ENCODE results near the gene KIF18B.

KIF18B gene

GRCh38 chr17:44916781-44917241 is 30.8 kb downstream of the KIF18B start:
- peak; percentile 8 for TF ChIP-seq CTCF (IDR thresholded peaks at IDR 0.05; ENCODE audit: insufficient read depth, missing control alignments)
- no peak for FAIRE-seq
- DNase-seq (ENCODE audit: insufficient read length, low spot score) = no peak

DNA sequence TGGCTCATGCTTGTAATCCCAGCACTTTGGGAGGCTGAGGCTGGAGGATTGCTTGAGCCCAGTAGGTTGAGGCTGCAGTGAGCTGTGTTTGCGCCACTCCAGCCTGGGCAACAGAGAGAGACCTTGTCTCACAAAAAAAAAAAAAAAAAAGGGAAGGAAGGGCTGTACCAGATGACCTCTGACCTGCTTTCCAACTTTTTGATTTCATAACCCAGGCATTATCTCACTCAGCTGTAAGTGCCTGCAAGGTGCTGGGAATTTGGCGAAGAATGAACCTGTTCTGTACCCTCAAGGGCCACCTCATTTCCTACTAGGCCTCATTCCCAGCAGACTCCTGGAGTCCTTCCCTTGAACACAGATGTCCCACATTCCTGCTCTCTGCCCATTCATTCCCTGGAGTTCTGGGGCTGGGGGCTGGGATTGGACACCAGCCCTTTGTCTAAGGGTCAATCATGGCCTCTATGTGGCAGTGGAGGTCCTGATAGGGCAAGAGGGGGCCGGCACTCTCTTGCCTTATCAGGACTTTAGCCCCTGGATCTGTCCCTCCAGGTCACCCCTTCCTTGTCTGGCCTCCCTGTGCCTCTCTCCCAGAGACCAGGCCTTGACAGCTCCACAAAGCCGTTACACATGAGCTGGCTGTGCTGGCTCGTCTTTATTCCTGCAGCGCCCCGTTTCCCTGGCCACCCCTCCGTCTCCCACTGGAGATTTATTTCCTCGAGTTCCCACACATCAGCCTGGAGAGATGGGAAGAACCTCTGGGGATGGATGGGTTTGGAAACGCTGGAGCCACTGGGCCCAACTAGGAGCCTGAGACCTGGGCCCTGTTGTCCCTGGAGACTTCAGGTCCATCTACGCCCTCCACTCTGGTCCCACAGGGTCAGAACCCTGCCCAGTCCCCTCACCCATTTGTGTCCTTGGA is 31.5 kb downstream of the KIF18B start:
- no peak for FAIRE-seq
- no peak for DNase-seq (ENCODE audit: insufficient read length, low spot score)
- no peak for TF ChIP-seq CTCF (IDR thresholded peaks at IDR 0.05; ENCODE audit: insufficient read depth, missing control alignments)

DNA sequence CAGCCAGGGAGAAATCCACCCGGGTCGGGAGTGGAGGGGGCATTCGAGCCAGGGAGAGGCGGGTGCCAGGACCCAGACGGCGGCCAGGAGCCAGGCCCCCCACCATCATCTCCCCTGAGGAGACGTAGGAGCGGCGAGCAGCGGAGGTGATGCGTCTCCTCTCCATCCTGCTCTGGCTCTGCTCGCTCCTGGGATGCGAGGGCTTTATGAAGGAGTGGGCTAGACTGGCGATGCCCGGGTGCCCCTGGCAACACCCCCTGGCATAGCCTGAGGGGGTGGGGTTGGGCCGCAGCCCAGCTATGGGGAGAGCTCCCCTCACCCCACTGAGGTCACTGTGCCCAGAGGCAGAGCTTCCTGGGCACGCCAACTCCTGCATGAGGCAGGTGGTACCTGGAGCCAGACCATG is 32.2 kb downstream of the KIF18B start, which contains the start of gene GFAP:
Gene GFAP, minus strand, starts transcription at position 180 of the 406 bp plus-strand sequence. Its CDS starts 14 bp downstream, at position 166.
- FAIRE-seq = no peak
- DNase-seq (ENCODE audit: insufficient read length, low spot score) = no peak
- TF ChIP-seq CTCF (IDR thresholded peaks at IDR 0.05; ENCODE audit: insufficient read depth, missing control alignments) = no peak

DNA sequence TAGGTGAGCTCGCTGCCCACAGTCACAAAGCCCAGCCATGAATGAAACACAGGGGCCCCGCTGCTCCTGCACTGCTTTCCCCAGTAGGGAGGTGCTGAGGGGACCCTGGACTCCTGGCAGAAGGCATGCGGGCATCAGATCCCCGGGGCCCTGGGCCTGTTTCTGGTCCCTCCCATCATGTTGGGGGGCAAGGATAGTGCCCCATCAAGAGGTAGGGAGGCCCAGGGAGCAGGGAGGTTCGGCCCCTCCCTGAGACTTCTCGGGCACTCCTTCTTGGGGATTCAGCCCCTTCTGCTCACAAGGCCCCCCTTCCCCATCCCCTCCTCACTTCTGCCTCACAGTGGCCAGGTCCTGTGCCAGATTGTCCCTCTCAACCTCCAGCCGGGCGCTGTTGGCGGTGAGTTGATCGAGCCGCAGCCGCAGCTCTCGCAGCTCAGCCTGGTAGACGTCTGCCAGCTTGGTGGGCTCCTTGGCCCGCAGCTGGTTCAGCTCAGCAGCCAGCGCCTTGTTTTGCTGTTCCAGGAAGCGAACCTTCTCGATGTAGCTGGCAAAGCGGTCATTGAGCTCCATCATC is 32.8 kb downstream of the KIF18B start:
- no peak for TF ChIP-seq CTCF (IDR thresholded peaks at IDR 0.05; ENCODE audit: insufficient read depth, missing control alignments)
- no peak for FAIRE-seq
- DNase-seq (ENCODE audit: insufficient read length, low spot score) = no peak

DNA sequence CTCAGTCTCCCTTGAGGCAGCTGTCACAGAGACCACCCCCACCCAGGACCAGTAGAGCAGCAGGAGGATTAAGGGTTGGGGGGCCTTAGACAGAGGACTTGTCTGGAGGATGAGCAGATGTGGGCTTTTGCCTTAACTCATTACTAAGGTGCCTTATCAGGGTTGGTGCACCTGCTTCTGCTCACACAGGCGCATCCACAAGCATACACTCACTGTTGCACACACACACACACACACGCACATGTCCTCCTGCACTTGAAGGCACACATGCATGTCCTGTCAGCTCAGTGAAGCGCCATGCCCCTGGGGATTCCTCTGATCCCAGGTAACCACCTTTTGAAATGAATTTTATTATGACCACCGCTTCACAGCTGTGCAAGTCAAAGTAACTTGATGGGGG is 33.4 kb downstream of the KIF18B start:
- FAIRE-seq (no peak), DNase-seq (ENCODE audit: insufficient read length, low spot score) (no peak)
- TF ChIP-seq CTCF (IDR thresholded peaks at IDR 0.05; ENCODE audit: insufficient read depth, missing control alignments) = no peak

- FAIRE-seq (no peak), DNase-seq (ENCODE audit: insufficient read length, low spot score) (no peak)
- no peak for TF ChIP-seq CTCF (IDR thresholded peaks at IDR 0.05; ENCODE audit: insufficient read depth, missing control alignments)
These were observed 33.9 kb downstream of the KIF18B start for GRCh38 chr17:44913676-44914075.
